Measurements from ENCODE around the gene ANKRD44. TPM values are rescaled to one million over a fixed set of nuclear protein-coding genes. Genes with fewer than 3 reads are reported as not detected.

The ANKRD44 gene
- total and polyA plus RNA-seq, 2 of the 8 experiments (the other 6 are each of a cell fraction or from before 2014, with no cell fraction given) = 1.2 to 1.3 TPM

GRCh38 chr2:197183355-197183754 lies 127.2 kb downstream of the ANKRD44 start:
- Histone ChIP-seq H2BK120ac (replicated peaks; ENCODE audit: low read depth, low read length) (no peak overlapping the region), H3K27me3 (replicated peaks in 1 of 4; ENCODE audit: control insufficient read depth in 3 of 4, extremely low read depth in 1 of 4, insufficient read depth in 3 of 4, low read length in 3 of 4) (no peaks in the 10 kb centered on the region), H4K5ac (ENCODE audit: insufficient read length, low read depth, low read length) (no peak overlapping the region), H3K9me3 (ENCODE audit: insufficient read depth in 2 of 2, low read depth in 1 of 2, low read length in 1 of 2) (no peaks in the 10 kb centered on the region), H3K79me1 (ENCODE audit: low read depth, low read length) (no peaks in the 10 kb centered on the region), H3K9ac (replicated peaks in 1 of 4; ENCODE audit: extremely low read depth in 1 of 4, low read depth in 3 of 4, low read length in 3 of 4) (no peak overlapping the region), H3K4ac (replicated peaks; ENCODE audit: insufficient read length, low read depth, low read length) (no peak overlapping the region), H4K91ac (replicated peaks; ENCODE audit: insufficient read length, low read length) (no peak overlapping the region), H3K27ac (ENCODE audit: low read depth, low read length) (no peak overlapping the region), H2AFZ (ENCODE audit: low read length) (no peak overlapping the region), H3K18ac (ENCODE audit: extremely low read depth, low read length) (no peak overlapping the region), H3K23me2 (ENCODE audit: low read depth, low read length) (no peaks in the 10 kb centered on the region), H3K4me3 (ENCODE audit: extremely low read depth in 1 of 4, insufficient read depth in 2 of 4, low read depth in 3 of 4, low read length in 4 of 4) (no peak overlapping the region), H4K8ac (ENCODE audit: extremely low read depth, insufficient read depth, low read length) (no peak overlapping the region), H3K23ac (ENCODE audit: insufficient read length) (no peak overlapping the region), H2BK20ac (ENCODE audit: low read length) (no peak overlapping the region), H2BK15ac (ENCODE audit: low read length) (no peak overlapping the region), H3K79me2 (ENCODE audit: control insufficient read depth in 1 of 2, insufficient read depth in 2 of 2, low read length in 2 of 2) (no peaks in the 10 kb centered on the region), H2AK5ac (ENCODE audit: low read depth, low read length) (no peak overlapping the region), H3K36me3 (ENCODE audit: control insufficient read depth in 2 of 4, insufficient read depth in 4 of 4, low read length in 3 of 4) (no peaks in the 10 kb centered on the region), H3K14ac (ENCODE audit: insufficient read length) (no peak overlapping the region), H2BK12ac (ENCODE audit: low read depth, low read length) (no peak overlapping the region), H3K4me1 (replicated peaks in 1 of 4; ENCODE audit: control insufficient read depth in 3 of 4, insufficient read depth in 4 of 4, low read length in 3 of 4) (no peaks in the 10 kb centered on the region), H4K20me1 (replicated peaks in 1 of 2; ENCODE audit: control insufficient read depth in 1 of 2, insufficient read depth in 2 of 2, low read length in 2 of 2) (no peaks in the 10 kb centered on the region), H3K4me2 (ENCODE audit: insufficient read depth in 1 of 2, low read depth in 2 of 2, low read length in 2 of 2) (no peak overlapping the region), H2BK5ac (ENCODE audit: low read depth, low read length) (no peak overlapping the region), H3K56ac (replicated peaks; ENCODE audit: insufficient read length, low read depth, low read length) (no peak overlapping the region)
- CTCF ChIA-PET (ENCODE audit: partially characterized antibody) = interaction anchor here (0.8 to 3.7 kb wide), 4 partner anchors 8 to 33 kb away, joined by 3 to 26 read pairs (median 10); no protein-coding TSS in a partner anchor
- TF ChIP-seq SRF (IDR thresholded peaks at IDR 0.05; ENCODE audit: low read depth, low read length) (no peak), TBP (IDR thresholded peaks at IDR 0.05; ENCODE audit: low read depth, low read length) (no peak), RFX5 (IDR thresholded peaks at IDR 0.05; ENCODE audit: borderline replicate concordance, low read depth, low read length) (no peak), E2F6 (IDR thresholded peaks at IDR 0.05) (no peak), KDM1A (IDR thresholded peaks at IDR 0.05; ENCODE audit: borderline replicate concordance, low read length) (no peak), BACH1 (IDR thresholded peaks at IDR 0.05; ENCODE audit: low read length) (no peak), YY1 (IDR thresholded peaks at IDR 0.05; ENCODE audit: low read depth, low read length) (no peak), EP300 (IDR thresholded peaks at IDR 0.05; ENCODE audit: borderline replicate concordance in 1 of 2, low read depth in 2 of 2, low read length in 2 of 2) (no peak), USF2 (IDR thresholded peaks at IDR 0.05; ENCODE audit: low read length) (no peak)
- TF ChIP-seq, protein P1, sequence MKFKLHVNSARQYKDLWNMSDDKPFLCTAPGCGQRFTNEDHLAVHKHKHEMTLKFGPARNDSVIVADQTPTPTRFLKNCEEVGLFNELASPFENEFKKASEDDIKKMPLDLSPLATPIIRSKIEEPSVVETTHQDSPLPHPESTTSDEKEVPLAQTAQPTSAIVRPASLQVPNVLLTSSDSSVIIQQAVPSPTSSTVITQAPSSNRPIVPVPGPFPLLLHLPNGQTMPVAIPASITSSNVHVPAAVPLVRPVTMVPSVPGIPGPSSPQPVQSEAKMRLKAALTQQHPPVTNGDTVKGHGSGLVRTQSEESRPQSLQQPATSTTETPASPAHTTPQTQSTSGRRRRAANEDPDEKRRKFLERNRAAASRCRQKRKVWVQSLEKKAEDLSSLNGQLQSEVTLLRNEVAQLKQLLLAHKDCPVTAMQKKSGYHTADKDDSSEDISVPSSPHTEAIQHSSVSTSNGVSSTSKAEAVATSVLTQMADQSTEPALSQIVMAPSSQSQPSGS (IDR thresholded peaks at IDR 0.05; ENCODE audit: low read length) = no peak
- POLR2A ChIA-PET (ENCODE audit: partially characterized antibody) = no interaction called here
- DNase-seq (ENCODE audit: low read depth in 1 of 2, low spot score in 2 of 2) (no peak), FAIRE-seq (no peak)

Data from H1 (cell line).